HG03103 (cell line): ENCODE measurements around the gene OR10D3.
"Not testable (repeated sequence)": the region's sequence is repeated elsewhere in the genome, so short reads cannot be mapped to it uniquely, and the experiment has no call there.

Source experiments
- ATAC-seq: cut with Tn5 transposase; IDR thresholded peaks from one replicate; pipeline ENCODE4 v1.9.1; 2021; ENCODE audit warnings: low read depth; ENCODE audit not compliant: unreplicated experiment

The OR10D3 gene

GRCh38 chr11:124183068-124183467 is at the start of gene OR10D3:
OR10D3 (plus strand) TSS chr11:124183345; CDS start chr11:124185270, 1,925 bp downstream.
- ATAC-seq = no peak

- ATAC-seq = no peak
Measured at GRCh38 chr11:124143034-124143433, 40.1 kb upstream of the OR10D3 start.

- ATAC-seq = no peak
Measured at GRCh38 chr11:124147951-124148350, 35.2 kb upstream of the OR10D3 start.

GRCh38 chr11:124150684-124151083 is 32.5 kb upstream of the OR10D3 start:
- no peak for ATAC-seq

GRCh38 chr11:124152770-124153407 is 30.3 kb upstream of the OR10D3 start:
- ATAC-seq = no peak

GRCh38 chr11:124153821-124154220 is 29.3 kb upstream of the OR10D3 start:
- no peak for ATAC-seq

- ATAC-seq = no peak
Measured at GRCh38 chr11:124159481-124159880, 23.7 kb upstream of the OR10D3 start.

GRCh38 chr11:124160986-124161385 is 22.2 kb upstream of the OR10D3 start:
- ATAC-seq = no peak

- no peak for ATAC-seq
Measured at GRCh38 chr11:124167826-124168231, 15.3 kb upstream of the OR10D3 start.

- no peak for ATAC-seq
Measured at GRCh38 chr11:124168796-124169195, 14.3 kb upstream of the OR10D3 start.

- not testable (repeated sequence) for ATAC-seq
Measured at GRCh38 chr11:124170315-124170714, 12.8 kb upstream of the OR10D3 start.

- no peak for ATAC-seq
Measured at GRCh38 chr11:124170801-124171586, 12.2 kb upstream of the OR10D3 start.

- ATAC-seq = no peak
Measured at GRCh38 chr11:124172101-124172500, 11.0 kb upstream of the OR10D3 start.

- no peak for ATAC-seq
Measured at GRCh38 chr11:124172599-124172998, 10.5 kb upstream of the OR10D3 start.

GRCh38 chr11:124174001-124174583 is 9.1 kb upstream of the OR10D3 start:
- no peak for ATAC-seq

GRCh38 chr11:124176925-124177715 is 6.0 kb upstream of the OR10D3 start:
- no peak for ATAC-seq

GRCh38 chr11:124179310-124179709 is 3.8 kb upstream of the OR10D3 start:
- ATAC-seq = no peak

- ATAC-seq = no peak
Measured at GRCh38 chr11:124190298-124191139, 7.4 kb downstream of the OR10D3 start.

- no peak for ATAC-seq
Measured at GRCh38 chr11:124193221-124194010, 10.3 kb downstream of the OR10D3 start.
